HuH-7 (cell line): ENCODE measurements around the gene RAPGEF5.

Experiments
- DNase-seq: peaks from one replicate; pipeline ENCODE4 v3.0.0; 2011; ENCODE audit warnings: low spot score

Gene RAPGEF5

GRCh38 chr7:22356701-22357310 lies at the start of gene RAPGEF5:
Gene RAPGEF5 (minus strand): TSS chr7:22357154. CDS start chr7:22357060, 94 bp downstream.
- no peak for DNase-seq

- DNase-seq = no peak
Measured at GRCh38 chr7:22406715-22407114, 49.8 kb upstream of the RAPGEF5 start.

- no peak for DNase-seq
Measured at GRCh38 chr7:22404421-22405023, 47.6 kb upstream of the RAPGEF5 start.

GRCh38 chr7:22403344-22403743 lies 46.4 kb upstream of the RAPGEF5 start:
- no peak for DNase-seq

GRCh38 chr7:22402250-22402649 lies 45.3 kb upstream of the RAPGEF5 start:
- DNase-seq = no peak

- no peak for DNase-seq
Measured at GRCh38 chr7:22400936-22401553, 44.1 kb upstream of the RAPGEF5 start.

- DNase-seq = no peak
Measured at GRCh38 chr7:22400150-22400814, 43.3 kb upstream of the RAPGEF5 start.

- no peak for DNase-seq
Measured at GRCh38 chr7:22399546-22399945, 42.6 kb upstream of the RAPGEF5 start.

GRCh38 chr7:22399091-22399490 lies 42.1 kb upstream of the RAPGEF5 start:
- DNase-seq = no peak

GRCh38 chr7:22397981-22398380 lies 41.0 kb upstream of the RAPGEF5 start:
- no peak for DNase-seq

GRCh38 chr7:22395222-22395621 lies 38.3 kb upstream of the RAPGEF5 start:
- no peak for DNase-seq

GRCh38 chr7:22394739-22395138 lies 37.8 kb upstream of the RAPGEF5 start:
- no peak for DNase-seq

- no peak for DNase-seq
Measured at GRCh38 chr7:22393913-22394729, 37.2 kb upstream of the RAPGEF5 start.

- DNase-seq = no peak
Measured at GRCh38 chr7:22390516-22390915, 33.6 kb upstream of the RAPGEF5 start.

- no peak for DNase-seq
Measured at GRCh38 chr7:22389892-22390291, 32.9 kb upstream of the RAPGEF5 start.

- DNase-seq = no peak
Measured at GRCh38 chr7:22387583-22387982, 30.6 kb upstream of the RAPGEF5 start.

GRCh38 chr7:22386865-22387264 lies 29.9 kb upstream of the RAPGEF5 start:
- DNase-seq = no peak

GRCh38 chr7:22386206-22386858 lies 29.4 kb upstream of the RAPGEF5 start:
- no peak for DNase-seq

GRCh38 chr7:22385326-22385725 lies 28.4 kb upstream of the RAPGEF5 start:
- DNase-seq = no peak

GRCh38 chr7:22380333-22380732 lies 23.4 kb upstream of the RAPGEF5 start:
- no peak for DNase-seq

- DNase-seq = no peak
Measured at GRCh38 chr7:22378199-22378980, 21.4 kb upstream of the RAPGEF5 start.
